Measurements from ENCODE around the gene MYO7B. TPM values are rescaled to one million over a fixed set of nuclear protein-coding genes. Genes with fewer than 3 reads are reported as not detected.

The MYO7B gene
- total and polyA plus RNA-seq, 4 donors, result 0.51 to 4.7 (median 1.9) TPM

DNA sequence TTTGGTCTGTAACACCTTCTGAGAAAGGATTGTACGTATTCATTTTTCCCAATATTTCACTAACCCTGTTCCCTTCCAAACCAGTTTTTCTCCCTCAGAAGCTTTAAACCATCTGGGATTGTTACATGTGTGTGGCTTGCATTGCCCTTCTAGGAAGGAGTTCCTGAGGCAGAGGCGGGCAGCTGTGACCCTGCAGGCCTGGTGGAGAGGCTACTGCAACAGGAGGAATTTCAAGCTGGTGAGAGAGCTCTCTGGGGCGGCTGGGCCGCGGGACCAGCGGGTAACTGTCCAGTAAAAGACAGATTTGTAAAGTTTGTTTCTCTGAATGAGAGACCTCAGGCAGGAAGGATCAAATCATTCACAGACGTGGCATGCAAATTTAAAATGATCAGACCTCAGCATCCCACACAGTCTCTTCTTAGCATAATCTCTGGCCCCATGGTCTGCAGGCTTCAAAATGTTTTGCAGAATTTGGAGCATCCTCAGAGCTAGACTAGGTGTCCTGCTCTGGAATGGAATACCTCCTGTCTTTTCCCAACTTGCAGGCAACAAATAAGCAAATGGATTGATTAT, 70.3 kb downstream of the MYO7B start:
- Histone ChIP-seq H3K4me3 (no peak overlapping the region), H3K36me3 (ENCODE audit: control insufficient read depth in 4 of 4, insufficient read depth in 4 of 4, low read length in 4 of 4) (no peaks in the 10 kb centered on the region), H3K27me3 (ENCODE audit: control insufficient read depth in 3 of 3, insufficient read depth in 3 of 3, low read length in 2 of 3) (no peaks in the 10 kb centered on the region), H3K4me1 (ENCODE audit: control insufficient read depth in 5 of 5, insufficient read depth in 5 of 5, low read length in 5 of 5) (no peaks in the 10 kb centered on the region), H3K9me3 (ENCODE audit: control insufficient read depth in 4 of 4, insufficient read depth in 3 of 4, low read length in 3 of 4) (peaks cover 0 to 1% (median 0%) of the 10 kb centered on the region in 4 donors), H3K9ac (ENCODE audit: insufficient read depth in 1 of 2, low read length in 2 of 2) (no peak overlapping the region), H3K27ac (ENCODE audit: low read depth in 1 of 2, low read length in 1 of 2) (no peak overlapping the region)
- TF ChIP-seq, protein P1, sequence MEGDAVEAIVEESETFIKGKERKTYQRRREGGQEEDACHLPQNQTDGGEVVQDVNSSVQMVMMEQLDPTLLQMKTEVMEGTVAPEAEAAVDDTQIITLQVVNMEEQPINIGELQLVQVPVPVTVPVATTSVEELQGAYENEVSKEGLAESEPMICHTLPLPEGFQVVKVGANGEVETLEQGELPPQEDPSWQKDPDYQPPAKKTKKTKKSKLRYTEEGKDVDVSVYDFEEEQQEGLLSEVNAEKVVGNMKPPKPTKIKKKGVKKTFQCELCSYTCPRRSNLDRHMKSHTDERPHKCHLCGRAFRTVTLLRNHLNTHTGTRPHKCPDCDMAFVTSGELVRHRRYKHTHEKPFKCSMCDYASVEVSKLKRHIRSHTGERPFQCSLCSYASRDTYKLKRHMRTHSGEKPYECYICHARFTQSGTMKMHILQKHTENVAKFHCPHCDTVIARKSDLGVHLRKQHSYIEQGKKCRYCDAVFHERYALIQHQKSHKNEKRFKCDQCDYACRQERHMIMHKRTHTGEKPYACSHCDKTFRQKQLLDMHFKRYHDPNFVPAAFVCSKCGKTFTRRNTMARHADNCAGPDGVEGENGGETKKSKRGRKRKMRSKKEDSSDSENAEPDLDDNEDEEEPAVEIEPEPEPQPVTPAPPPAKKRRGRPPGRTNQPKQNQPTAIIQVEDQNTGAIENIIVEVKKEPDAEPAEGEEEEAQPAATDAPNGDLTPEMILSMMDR (IDR thresholded peaks at IDR 0.05; ENCODE audit: control extremely low read depth, extremely low read depth), result no peak
- ATAC-seq (ENCODE audit: insufficient read depth, low FRiP score) (no peak), DNase-seq (no peak)
- WGBS, 2 donors, result 85 to 90% methylated on average over 7 of the region's 7 CpGs

DNA sequence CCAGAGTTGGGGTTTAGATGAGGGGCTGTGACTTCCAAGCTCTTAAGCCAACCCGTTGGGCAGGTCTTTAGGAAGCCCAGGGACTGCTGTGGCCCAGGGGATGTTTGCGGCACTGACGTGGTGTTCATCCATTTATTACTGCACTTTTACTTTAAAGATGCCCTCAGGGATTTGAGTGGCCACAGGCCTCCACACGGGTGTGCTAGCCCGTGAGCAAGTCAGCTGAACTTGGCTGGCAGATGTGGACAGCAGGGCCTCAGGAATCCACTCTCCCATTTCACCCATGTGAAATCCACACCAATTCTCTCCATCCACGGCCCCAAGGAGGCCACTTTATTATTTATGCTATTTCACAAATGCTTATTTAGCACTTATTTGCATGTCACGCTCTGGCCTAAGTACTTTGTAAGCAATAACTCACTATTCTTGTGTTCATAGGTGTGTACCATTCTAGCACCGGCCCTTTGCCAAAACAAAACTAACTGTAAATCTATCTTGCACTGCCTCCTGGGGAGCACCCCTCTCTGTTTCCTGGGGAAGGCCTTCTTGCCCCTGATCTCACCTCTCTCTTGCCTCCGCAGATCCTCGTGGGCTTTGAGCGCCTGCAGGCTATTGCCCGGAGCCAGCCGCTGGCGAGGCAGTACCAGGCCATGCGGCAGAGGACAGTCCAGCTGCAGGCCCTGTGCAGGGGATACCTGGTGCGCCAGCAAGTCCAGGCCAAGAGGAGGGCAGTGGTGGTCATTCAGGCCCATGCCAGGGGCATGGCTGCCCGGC, 71.3 kb downstream of the MYO7B start:
- no peaks in the 10 kb centered on the region for H3K36me3 ChIP-seq (ENCODE audit: control insufficient read depth in 4 of 4, insufficient read depth in 4 of 4, low read length in 4 of 4)
- no peaks in the 10 kb centered on the region for H3K4me1 ChIP-seq (ENCODE audit: control insufficient read depth in 5 of 5, insufficient read depth in 5 of 5, low read length in 5 of 5)
- no peak overlapping the region for H3K4me3 ChIP-seq
- no peaks in the 10 kb centered on the region for H3K27me3 ChIP-seq (ENCODE audit: control insufficient read depth in 3 of 3, insufficient read depth in 3 of 3, low read length in 2 of 3)
- no peak overlapping the region for H3K27ac ChIP-seq (ENCODE audit: low read depth in 1 of 2, low read length in 1 of 2)
- H3K9ac ChIP-seq (ENCODE audit: insufficient read depth in 1 of 2, low read length in 2 of 2), result no peak overlapping the region
- peaks cover 0 to 9% (median 2%) of the 10 kb centered on the region in 4 donors for H3K9me3 ChIP-seq (ENCODE audit: control insufficient read depth in 4 of 4, insufficient read depth in 3 of 4, low read length in 3 of 4)
- TF ChIP-seq, protein P1 (IDR thresholded peaks at IDR 0.05; ENCODE audit: control extremely low read depth, extremely low read depth), result no peak
- 93 to 95% methylated on average over 17 of the region's 17 CpGs for WGBS, 2 donors
- ATAC-seq (ENCODE audit: insufficient read depth, low FRiP score) (no peak), DNase-seq (no peak)

DNA sequence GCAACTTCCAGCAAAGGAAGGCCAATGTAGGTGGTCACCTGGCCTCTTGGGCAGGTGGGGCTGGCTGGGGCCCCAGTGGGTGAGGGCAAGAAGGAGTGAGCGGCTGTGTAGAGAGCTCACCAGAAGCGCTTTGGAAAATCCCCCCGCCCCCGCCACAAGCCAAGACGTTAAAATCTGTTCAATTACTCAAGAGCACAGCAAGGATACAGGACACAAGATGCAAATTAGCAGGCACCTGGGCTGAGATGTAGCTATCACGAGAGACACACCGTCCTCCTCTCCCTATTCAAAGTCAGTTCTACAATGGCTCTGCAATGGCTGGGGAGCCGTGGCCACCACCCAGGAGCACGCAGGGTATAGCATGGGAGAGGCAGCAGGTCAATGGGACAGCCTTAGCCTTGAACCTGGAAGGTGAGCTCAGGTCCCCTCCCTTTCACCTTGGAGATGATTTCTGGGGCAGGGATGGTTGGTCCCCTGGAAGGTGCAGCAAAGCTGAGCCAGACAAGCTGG, 72.0 kb downstream of the MYO7B start:
- no peaks in the 10 kb centered on the region for H3K4me1 ChIP-seq (ENCODE audit: control insufficient read depth in 5 of 5, insufficient read depth in 5 of 5, low read length in 5 of 5)
- H3K9me3 ChIP-seq (ENCODE audit: control insufficient read depth in 4 of 4, insufficient read depth in 3 of 4, low read length in 3 of 4), result peaks cover 0 to 15% (median 2%) of the 10 kb centered on the region in 4 donors
- no peak overlapping the region for H3K4me3 ChIP-seq
- H3K36me3 ChIP-seq (ENCODE audit: control insufficient read depth in 4 of 4, insufficient read depth in 4 of 4, low read length in 4 of 4), result no peaks in the 10 kb centered on the region
- WGBS, 2 donors, result 93 to 95% methylated on average over 9 of the region's 9 CpGs
- ATAC-seq (ENCODE audit: insufficient read depth, low FRiP score) (no peak), DNase-seq (no peak)
- no peak overlapping the region for H3K9ac ChIP-seq (ENCODE audit: insufficient read depth in 1 of 2, low read length in 2 of 2)
- H3K27me3 ChIP-seq (ENCODE audit: control insufficient read depth in 3 of 3, insufficient read depth in 3 of 3, low read length in 2 of 3), result no peaks in the 10 kb centered on the region
- no peak overlapping the region for H3K27ac ChIP-seq (ENCODE audit: low read depth in 1 of 2, low read length in 1 of 2)
- TF ChIP-seq, protein P1 (IDR thresholded peaks at IDR 0.05; ENCODE audit: control extremely low read depth, extremely low read depth), result no peak
